HG03103 (cell line): ENCODE measurements around the gene GPR17.

Source experiments
- ATAC-seq: cut with Tn5 transposase; IDR thresholded peaks from one replicate; pipeline ENCODE4 v1.9.1; 2021; ENCODE audit warnings: low read depth; ENCODE audit not compliant: unreplicated experiment

The GPR17 gene

DNA sequence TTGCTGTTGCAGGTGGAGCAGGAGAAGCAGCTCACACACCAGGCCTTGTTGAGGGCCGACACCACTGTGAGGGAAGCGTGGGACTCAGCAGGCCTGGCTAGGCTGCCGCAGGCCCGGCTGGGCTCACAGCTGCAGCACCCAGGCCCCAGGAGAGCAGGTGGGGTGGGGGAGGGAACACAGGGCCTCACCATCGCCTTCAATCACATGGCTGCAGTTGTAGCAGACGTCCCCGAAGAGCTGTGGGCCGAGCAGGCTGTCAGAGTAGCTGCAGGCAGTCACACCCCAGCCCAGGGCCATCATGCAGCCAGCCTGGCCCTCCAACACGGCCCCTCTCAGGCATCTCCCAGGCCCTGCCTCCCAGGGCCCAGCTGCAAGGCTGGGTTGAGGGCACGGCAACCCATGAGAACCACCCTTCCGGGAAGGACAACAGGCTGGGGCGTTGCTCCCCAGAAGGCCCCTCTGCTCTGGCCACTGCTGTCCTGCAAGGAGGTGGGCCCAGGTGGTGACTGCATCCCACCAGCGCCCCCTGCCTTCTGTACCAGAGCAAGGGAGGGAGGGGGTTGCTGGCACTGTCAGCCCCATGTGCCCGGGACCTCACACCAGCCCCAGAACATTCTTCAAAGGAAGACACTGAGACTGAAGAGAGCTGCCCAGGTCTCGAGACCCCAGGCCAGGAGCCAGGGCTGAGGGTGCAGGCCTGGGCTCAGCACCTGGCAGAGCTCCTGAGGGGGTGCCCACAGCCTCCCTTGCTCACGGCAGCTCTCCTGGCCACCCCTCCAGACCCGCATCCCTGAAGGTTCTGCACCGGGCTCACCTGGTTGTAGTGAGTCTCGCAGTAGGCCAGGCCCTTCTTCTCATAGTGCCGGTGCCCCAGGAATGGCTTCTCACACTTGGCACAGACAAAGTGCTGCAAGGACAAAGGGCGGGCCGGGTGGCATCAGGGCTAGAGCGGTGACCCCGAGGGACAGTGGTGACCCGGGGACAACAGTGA, 5.6 kb upstream of the GPR17 start:
- ATAC-seq: no peak

DNA sequence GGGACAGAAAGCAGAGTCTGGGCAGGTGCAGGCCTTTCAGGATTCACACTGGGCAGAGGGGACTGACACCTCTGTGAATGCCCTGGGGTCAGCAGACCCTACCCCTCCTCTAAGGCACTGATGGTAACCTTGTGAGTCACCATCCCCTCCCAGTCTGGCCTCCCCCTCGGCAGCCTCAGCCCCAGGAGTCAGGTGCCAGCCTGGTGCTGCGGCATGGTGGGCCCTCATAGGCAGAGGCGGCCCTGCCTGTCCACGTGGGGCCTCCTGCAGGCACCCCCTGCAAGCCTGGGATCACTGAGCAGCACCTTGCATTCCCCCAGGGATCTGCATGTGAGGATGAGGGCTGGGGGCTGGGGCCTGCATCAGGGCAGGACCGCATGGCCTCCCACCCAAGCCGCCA, 4.8 kb upstream of the GPR17 start:
- no peak for ATAC-seq

DNA sequence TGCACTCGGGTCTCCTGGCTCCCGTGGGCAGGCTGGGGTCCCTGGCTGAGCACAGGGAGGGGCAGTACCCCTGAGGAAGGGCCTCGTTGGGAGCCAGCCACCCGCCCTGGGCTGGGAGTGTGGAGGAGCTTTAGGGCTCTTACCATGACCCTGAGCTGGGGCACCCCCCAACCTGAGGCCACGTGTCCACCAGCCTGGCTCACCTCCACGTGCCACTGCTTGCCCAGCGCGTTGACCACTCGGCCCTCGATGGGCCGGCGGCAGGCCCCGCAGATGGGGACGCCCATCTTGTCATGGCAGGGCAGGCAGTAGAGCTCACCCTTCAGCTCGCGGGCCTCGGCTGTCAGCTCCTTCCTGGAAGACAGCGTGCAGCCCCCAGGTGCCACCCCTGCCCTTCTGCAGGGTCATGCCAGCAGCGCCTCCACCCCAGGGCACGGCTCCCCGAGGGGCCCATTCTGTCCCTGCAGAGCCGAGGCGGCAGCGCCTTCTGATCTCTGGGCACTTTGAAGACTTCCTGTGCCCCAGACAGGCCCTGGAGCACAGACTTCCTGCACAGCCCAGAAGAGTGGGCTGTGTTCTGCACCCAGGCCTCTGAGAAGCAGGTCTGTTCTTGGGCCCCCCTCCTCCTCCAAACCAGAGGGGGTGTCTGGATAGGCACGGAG, 4.0 kb upstream of the GPR17 start:
- ATAC-seq: no peak

DNA sequence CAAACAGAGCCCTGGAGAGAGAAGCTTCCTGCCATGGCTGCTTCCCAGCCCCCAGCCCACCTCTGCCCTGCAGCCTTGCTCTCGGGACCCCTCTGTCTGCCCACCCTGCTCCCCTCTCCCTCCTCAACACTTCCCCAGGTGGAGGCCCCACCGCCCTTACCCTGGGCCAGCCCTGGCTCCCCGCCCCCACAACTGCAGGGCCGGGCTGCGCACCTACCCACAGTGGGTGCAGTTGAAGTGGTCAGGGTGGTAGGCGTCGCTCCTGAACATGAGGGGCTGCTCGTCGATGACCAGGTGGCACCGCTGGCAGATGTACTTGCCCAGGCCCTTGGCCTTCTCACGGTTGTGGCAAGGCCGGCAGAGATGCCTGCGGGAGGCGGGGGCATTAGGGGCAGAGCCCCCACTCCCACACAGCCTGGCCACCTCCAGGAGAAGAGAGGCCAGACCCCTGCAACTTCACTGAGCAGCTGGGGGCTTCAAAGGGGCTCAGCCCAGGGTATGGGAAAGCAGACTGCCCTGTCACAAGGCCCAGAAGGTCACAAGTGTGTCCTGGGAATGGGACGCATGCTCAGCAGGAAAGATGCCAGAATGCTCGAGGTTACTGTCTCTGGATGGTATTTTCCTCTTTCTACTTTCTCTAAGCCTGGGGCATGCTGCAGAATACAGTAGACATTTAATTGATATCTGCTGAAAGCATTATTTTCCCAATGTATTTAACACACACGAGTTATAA, 3.1 kb upstream of the GPR17 start:
- no peak for ATAC-seq

DNA sequence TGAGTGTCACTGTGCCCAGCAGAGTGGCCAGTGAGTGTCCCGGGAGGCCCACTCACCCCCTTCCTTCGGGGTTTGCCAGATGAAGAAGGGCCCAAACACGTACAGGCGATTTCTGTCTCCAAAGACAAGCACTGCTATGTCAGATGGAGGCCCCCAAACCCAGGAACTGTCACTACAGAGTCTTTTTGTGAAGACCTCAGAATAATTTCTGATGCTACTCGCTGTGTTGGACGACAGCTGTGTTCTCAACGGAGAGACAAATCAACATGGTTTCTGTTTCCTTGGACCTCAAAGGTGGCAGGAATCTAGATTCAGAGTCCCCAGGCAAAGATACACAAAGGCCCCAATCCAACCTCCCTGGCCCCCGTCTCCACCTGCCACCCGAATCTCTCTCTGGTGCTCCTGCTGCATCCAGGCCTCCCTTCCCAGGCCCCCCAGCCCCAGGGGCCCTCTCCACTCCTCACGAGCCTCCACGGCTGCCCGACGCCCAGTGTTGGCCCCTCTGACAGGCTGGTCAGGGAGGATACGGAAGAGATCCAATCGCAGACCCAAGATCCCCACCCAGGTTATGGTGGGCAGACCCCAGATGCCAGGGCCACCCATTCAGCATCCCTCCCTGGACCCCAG, 2.4 kb upstream of the GPR17 start:
- no peak for ATAC-seq

DNA sequence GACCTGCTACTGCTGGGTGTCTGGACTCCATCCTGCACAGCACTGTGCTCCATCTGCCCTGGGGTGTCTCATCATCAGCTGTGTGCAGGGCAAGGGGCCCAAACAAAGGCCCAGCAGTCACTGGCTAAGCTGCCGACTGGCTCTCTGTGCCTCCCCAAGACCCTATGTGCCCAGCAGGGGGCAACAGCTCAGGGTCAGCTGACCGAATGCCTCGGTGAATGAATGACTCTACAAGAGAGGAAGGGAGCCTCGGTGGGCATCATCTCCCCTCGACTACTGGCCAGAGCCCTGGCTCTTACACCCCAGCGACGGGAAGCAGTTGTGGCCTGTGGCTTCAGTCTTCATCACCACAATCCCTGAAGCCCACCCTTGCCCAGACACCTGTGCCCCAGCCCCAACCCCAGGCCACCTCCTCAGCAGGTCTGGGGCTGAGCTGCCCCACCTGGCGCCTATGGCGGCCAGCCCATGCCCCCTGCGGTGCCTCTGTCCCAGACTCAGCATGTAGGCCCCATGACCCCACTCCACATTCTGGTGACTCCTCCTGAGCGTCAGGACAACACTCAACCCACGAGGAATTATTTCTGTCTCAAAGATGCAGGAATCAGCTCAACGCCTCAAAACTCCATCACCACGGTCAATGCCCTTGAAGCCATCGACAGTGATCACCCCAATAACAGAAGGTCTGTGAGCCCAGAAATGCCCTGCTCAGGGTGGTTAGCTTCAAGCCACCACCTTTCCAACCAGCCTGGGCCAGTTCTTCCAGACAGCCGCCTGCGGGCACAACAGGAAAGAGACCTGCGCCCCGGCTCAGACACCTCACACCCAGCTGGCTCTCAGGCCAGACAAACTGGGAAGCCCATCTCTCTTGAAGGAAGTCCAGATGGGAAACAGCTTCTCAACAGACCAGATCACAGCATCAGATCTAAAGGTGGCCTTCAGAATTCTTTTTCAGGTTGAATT, 1.6 kb upstream of the GPR17 start:
- no peak for ATAC-seq

DNA sequence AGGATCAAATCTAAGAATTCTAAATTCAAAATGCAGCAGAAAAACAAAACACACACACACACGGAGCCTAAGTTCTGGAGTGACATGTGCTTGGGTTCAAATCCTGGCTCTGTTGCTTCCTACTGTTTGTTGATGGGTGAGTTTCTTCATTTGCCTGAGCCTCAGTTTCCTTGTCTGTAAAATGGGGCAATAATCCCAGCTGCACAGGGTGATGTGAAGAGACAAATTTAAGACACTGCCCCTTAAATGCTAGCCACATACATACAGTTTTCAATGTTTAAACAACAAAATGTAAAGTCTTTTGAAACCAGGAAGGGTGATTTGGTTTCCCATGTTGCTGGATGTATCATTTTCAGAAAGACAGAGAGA, 943 bp upstream of the GPR17 start:
- no peak for ATAC-seq

DNA sequence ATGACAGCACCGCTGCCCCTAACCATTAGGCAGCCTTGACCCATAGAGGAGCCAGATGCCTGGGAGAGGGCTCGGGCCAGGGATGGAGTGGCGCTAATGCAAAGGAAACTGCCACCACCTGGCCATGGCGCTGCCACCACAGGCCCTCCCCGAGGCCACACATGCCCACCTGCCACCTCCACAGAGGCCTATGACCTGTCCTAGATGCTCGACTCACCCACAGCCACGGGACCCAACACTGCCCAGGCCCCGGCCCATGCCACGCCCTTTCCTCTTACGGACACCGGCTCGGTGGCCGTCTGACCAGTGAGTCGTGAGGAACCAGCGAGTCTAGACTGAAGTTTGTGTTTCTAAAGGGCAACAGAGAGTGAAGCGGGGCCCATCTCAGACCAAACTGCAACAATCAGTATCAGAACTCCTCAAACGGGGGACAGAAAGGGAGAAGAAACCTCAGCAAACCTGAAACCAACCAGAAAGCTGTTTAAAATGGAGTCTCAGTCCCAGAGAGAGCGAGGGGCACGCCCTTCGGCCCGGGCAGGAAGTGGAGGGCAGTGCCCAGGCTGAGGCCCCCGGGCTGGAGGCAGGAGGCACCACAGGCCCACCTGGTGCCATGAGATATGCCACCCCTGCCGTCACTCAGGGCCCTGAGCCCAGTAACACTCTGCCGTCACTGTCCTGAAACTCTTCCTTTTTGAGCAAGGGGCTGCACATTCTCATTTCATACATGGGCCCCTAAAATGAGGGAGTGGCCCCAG, 711 bp downstream of the GPR17 start:
- ATAC-seq: no peak

DNA sequence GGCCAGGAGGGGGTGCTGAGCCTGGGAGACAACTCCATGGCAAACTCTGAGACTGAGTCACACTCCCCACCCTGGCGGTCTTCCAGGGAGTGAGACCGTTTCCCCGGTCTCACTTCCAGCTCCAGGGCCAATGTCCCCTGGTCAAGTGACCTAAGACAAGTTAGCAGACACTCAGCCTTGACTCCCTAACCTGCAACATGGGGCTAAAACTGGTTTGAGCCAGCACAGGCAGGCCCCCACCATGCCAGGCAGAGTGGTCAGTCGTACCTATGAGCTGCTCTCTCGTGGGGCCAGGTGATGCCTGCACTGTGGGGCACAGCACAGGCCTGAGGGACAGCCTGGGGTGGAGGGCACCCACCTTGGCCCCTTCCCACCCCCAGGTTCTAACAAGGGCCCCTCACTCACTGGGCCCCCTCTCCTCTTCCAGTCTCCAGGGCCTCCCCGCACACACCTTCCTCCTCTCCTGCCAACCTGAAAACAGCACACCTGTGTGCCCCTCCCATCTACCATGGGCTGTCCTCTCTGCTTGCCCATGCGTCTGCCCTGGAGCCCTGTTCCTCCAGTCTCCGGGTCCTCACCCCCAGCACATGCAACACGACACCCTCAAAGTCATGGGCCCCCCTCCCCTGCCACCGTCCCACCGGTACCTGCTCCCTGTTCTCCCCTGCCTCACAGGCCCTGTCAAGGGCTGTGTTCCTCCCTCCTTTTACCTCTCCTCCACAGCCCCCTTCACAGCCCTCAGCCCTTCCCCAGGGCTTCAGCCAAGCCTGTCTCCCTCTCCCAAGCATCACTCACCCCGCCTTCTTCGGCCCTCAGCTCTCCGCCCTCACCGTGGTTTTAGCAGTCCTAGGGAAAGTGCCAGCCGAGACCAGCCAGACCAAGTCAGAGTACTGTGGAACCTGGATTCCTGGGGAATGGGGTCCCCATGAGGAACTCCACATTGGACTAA, 1.6 kb downstream of the GPR17 start:
- no peak for ATAC-seq

DNA sequence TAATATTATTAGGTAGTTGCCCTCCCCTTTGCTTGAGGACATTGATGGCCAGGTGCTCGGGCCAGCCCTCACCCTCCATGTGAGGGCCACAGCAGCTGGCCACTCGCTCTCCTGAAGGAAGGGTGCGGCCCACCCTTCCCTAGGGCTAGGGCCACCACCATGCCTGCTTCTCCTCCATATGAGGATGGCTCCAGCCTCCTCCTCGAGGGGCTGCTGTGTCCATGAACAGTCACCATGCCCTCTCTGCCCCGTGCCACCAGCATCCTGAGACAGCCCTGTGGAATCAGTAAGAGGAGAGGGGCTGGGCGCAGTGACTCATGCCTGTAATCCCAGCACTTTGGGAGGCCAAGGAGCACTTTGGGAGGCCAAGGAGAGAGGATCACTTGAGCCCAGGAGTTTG, 2.4 kb downstream of the GPR17 start:
- ATAC-seq: no peak

DNA sequence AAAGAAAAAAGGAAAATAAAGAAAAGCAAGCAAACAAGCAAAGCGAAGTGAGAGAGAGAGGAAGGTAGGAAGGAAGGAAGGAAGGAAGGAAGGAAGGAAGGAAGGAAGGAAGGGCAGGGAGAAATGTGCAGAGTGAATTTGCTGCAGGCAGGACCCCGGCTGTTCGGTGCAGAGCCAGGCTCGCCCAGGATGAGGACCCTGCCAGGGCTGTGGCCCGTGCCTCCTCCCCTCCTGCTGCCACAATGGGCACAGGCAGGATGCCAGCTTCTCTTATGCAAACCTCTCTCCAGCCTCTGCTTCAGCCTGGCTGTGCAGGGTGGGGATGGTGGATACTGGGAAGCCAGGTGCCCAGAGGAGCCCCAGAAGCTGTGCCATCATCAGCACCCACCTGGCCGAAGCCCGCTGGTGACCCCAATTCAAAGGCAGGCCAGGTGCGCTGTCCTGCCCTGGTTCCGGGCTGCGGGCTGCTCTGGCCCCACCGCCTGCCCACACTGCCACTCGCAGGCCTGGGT, 3.2 kb downstream of the GPR17 start:
- ATAC-seq: no peak

DNA sequence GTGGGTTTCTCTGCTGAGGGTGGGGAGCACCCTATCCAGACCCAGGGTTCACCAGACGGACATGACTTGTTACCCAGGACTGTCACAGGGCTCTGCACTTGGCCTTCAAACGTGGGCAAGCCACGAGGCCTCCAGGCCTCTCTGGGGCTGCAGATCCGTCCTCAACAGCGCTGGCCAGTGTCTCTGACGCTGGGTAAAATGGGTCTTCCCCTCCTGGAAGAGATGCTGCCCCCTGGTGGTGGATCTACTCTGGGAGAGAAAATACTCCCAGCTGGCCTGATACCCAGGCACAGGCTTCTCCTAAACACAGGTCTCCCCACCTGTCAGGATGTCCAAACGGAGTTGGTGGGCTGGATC, 3.7 kb downstream of the GPR17 start:
- ATAC-seq: no peak

DNA sequence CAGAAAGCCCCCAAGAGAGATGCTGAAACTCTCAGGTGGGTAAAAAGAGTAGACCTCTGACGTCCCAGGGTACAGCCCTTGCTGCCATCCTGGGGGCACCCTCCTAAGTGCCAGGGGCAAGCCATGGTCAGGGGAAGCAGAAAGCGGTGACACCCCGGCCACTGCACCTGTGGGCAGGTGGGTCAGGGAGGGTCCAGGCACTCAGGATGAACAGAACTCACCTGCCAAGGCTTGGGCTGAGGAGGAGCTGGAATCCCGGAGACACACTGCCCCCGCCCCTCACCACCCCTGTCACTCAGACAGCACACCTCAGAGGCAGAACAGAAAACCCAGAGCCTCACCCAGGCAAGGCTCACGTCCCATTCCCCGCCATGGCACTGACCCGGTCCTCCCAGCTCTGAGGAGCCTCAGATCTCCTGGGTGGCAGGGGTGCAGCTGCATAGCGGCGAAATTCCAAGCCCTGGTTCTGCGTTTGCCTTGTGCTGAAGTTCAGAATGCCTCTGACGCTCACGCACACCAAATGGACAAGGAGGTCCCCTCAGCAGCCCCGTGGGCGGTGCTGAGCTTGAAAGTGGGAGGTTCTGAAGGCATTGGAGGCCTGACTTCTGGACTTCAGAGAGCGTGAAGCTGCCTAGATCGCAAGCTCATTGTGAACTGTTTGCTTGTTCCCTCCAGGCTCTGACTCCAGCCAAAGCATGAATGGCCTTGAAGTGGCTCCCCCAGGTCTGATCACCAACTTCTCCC, 4.3 kb downstream of the GPR17 start:
- no peak for ATAC-seq

DNA sequence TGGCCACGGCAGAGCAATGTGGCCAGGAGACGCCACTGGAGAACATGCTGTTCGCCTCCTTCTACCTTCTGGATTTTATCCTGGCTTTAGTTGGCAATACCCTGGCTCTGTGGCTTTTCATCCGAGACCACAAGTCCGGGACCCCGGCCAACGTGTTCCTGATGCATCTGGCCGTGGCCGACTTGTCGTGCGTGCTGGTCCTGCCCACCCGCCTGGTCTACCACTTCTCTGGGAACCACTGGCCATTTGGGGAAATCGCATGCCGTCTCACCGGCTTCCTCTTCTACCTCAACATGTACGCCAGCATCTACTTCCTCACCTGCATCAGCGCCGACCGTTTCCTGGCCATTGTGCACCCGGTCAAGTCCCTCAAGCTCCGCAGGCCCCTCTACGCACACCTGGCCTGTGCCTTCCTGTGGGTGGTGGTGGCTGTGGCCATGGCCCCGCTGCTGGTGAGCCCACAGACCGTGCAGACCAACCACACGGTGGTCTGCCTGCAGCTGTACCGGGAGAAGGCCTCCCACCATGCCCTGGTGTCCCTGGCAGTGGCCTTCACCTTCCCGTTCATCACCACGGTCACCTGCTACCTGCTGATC, 4.9 kb downstream of the GPR17 start:
- ATAC-seq: no peak

DNA sequence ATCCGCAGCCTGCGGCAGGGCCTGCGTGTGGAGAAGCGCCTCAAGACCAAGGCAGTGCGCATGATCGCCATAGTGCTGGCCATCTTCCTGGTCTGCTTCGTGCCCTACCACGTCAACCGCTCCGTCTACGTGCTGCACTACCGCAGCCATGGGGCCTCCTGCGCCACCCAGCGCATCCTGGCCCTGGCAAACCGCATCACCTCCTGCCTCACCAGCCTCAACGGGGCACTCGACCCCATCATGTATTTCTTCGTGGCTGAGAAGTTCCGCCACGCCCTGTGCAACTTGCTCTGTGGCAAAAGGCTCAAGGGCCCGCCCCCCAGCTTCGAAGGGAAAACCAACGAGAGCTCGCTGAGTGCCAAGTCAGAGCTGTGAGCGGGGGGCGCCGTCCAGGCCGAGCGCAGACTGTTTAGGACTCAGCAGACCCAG, 5.4 kb downstream of the GPR17 start:
- no peak for ATAC-seq

DNA sequence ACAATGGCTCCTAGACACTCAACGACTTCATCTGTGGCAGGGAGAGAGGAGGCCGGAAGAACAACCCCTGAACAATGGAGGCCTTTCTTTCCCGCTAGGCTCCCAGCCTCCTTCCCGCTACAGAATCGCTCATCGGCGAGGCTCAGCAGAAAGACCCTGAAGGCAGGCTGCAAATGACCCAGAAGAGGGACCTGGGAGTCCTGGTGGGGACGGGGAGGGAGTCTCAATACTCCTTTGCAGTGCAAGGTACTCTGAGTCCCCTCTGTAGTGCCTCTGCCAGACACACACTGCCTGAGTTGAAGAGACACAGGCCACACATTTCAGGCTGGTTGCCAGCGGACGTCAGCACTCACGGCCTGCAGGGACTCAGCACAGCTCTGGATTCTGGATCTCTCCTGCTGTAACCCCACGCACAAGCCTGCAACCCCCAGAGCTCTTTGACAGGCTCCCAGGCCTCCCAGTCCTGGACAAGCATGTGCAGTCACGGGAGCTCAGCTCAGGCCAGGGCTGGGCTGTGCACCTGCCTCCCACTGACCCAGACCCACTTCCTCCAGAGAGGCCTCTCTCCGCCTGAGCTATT, 6.1 kb downstream of the GPR17 start:
- ATAC-seq: no peak
